Glutamatergic neuron (in vitro differentiated cells): Measurements from ENCODE around the gene STAT6. TPM values are rescaled to one million over a fixed set of nuclear protein-coding genes. Genes with fewer than 3 reads are reported as not detected.

Source experiments
- DNase-seq: peaks from one replicate; pipeline ENCODE4 v3.0.0; 2022
- H3K27ac Mint-ChIP-seq: one replicate; pipeline ENCODE4 v1.8.0; 2020; ENCODE audit warnings: mild to moderate bottlenecking, mixed read lengths, inconsistent platforms; ENCODE audit not compliant: unreplicated experiment
- H3K27me3 Mint-ChIP-seq: one replicate; pipeline ENCODE4 v1.8.0; 2020; ENCODE audit warnings: mild to moderate bottlenecking, moderate library complexity, mixed read lengths, inconsistent platforms; ENCODE audit not compliant: unreplicated experiment
- H3K36me3 Mint-ChIP-seq: one replicate; pipeline ENCODE4 v1.8.0; 2020; ENCODE audit warnings: mild to moderate bottlenecking, mixed read lengths, inconsistent platforms; ENCODE audit not compliant: unreplicated experiment
- H3K4me1 Mint-ChIP-seq: one replicate; pipeline ENCODE4 v1.8.0; 2020; ENCODE audit warnings: mild to moderate bottlenecking, low read depth, mixed read lengths, inconsistent platforms; ENCODE audit not compliant: unreplicated experiment
- H3K4me3 Mint-ChIP-seq: one replicate; pipeline ENCODE4 v1.8.0; 2020; ENCODE audit warnings: mild to moderate bottlenecking, mixed read lengths, inconsistent platforms; ENCODE audit not compliant: unreplicated experiment
- H3K9me3 Mint-ChIP-seq: one replicate; pipeline ENCODE4 v1.8.0; 2020; ENCODE audit warnings: mild to moderate bottlenecking, moderate library complexity, mixed read lengths, inconsistent platforms; ENCODE audit not compliant: unreplicated experiment
- CTCF ChIP-seq: fragments of 200-600 bp; sonication (generic); IDR thresholded peaks from one replicate; pipeline ENCODE4 v1.5.0; 2021; ENCODE audit not compliant: partially characterized antibody, unreplicated experiment
- total RNA-seq: library from RNA; stranded (reverse); fragmentation: NEBNext Ultra II Directional; extraction: Animal tissue kit (Norgen Biotek cat#: 25700); gene quantifications from one replicate; pipeline ENCODE4 v1.2.1, GENCODE V29; 2021; ENCODE audit not compliant: unreplicated experiment

Gene STAT6
- total RNA-seq, 1 donor from 2014 or later = 34.4 TPM

- peaks cover 11% of the 10 kb centered on the region for H3K4me1 Mint-ChIP-seq
- peaks cover 1% of the 10 kb centered on the region for H3K9me3 Mint-ChIP-seq
- H3K27ac Mint-ChIP-seq = no peak overlapping the region
- no peak for DNase-seq
- TF ChIP-seq CTCF = no peak
- peaks cover 2% of the 10 kb centered on the region for H3K27me3 Mint-ChIP-seq
- H3K36me3 Mint-ChIP-seq = peaks cover 5% of the 10 kb centered on the region
- H3K4me3 Mint-ChIP-seq = no peak overlapping the region
Observed at GRCh38 chr12:57146092-57146491, 34.9 kb upstream of the STAT6 start.

DNA sequence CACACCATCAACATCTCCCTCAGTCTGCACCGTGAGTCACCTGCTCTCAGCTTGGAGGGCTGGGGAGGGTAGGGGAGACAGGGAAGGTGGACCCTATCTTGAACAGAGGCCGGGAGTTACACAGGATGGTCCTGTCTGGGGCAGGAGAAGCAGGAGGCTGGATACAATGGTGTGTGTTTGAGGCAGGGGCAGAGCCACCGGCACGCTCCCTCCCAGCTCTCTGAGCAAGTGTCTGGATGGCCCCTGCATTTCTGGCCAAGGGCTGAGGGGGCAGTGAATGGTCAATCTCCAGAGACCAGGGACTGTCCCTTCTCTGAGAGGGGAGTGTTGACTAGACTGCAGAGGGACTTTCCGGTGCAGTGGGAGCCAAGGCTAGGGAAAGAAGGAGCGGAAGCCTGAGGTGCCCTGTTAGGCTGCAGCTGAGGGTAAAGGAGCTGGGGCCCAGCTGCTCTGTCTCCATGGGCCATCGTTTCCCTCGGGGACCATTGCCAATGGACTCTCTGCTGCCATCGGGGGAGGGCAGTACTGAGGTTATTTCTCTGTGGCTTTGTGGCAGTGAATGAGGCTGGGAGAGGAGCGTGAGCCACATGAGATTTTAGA is 34.4 kb upstream of the STAT6 start:
- Mint-ChIP-seq H3K27me3 (peaks cover 2% of the 10 kb centered on the region), H3K27ac (no peak overlapping the region), H3K36me3 (peaks cover 5% of the 10 kb centered on the region), H3K4me1 (peaks cover 11% of the 10 kb centered on the region), H3K9me3 (peaks cover 1% of the 10 kb centered on the region), H3K4me3 (no peak overlapping the region)
- DNase-seq = no peak
- no peak for TF ChIP-seq CTCF

DNA sequence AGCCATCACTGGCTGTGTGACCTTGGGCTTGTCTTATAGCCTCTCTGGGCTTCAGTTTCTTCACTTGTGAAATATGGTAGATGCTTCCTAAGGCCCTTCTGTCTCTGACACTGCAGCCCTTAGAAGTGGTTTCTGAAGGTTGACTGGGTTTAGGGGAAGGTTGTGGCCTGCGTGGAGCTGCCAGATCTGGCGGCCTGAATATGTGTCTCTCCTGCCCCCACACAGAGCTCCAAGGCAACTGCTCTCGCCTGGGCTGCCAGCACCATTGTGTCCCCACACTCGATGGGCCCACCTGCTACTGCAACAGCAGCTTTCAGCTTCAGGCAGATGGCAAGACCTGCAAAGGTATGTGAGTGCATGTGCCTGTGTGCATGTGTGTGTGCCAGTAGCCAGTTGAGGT is 32.3 kb upstream of the STAT6 start:
- Mint-ChIP-seq H3K27me3 (peaks cover 3% of the 10 kb centered on the region), H3K4me1 (peaks cover 17% of the 10 kb centered on the region), H3K4me3 (no peak overlapping the region), H3K9me3 (peaks cover 1% of the 10 kb centered on the region), H3K36me3 (peaks cover 5% of the 10 kb centered on the region), H3K27ac (no peak overlapping the region)
- no peak for TF ChIP-seq CTCF
- DNase-seq = no peak

GRCh38 chr12:57142727-57143126 is 31.6 kb upstream of the STAT6 start:
- no peak overlapping the region for H3K27ac Mint-ChIP-seq
- peaks cover 5% of the 10 kb centered on the region for H3K36me3 Mint-ChIP-seq
- TF ChIP-seq CTCF = no peak
- no peak for DNase-seq
- peaks cover 4% of the 10 kb centered on the region for H3K27me3 Mint-ChIP-seq
- H3K4me3 Mint-ChIP-seq = no peak overlapping the region
- H3K4me1 Mint-ChIP-seq = peaks cover 20% of the 10 kb centered on the region
- peaks cover 1% of the 10 kb centered on the region for H3K9me3 Mint-ChIP-seq

GRCh38 chr12:57142121-57142520 is 31.0 kb upstream of the STAT6 start:
- Mint-ChIP-seq H3K27ac (no peak overlapping the region), H3K4me1 (peaks cover 18% of the 10 kb centered on the region), H3K4me3 (no peak overlapping the region), H3K27me3 (peaks cover 4% of the 10 kb centered on the region), H3K9me3 (peaks cover 1% of the 10 kb centered on the region), H3K36me3 (peaks cover 5% of the 10 kb centered on the region)
- DNase-seq = no peak
- TF ChIP-seq CTCF = no peak
